Activated B cell treated with CpG ODN at 0.5 μM for 24 hours (primary cell): Measurements from ENCODE around the gene TGM2. TPM values are rescaled to one million over a fixed set of nuclear protein-coding genes. Genes with fewer than 3 reads are reported as not detected.

Experiments
- ATAC-seq: fragments of 200-7000 bp; cut with Tn5 transposase; one replicate; pipeline ENCODE4 v1.10.0; 2021; ENCODE audit warnings: low read depth, mild to moderate bottlenecking, moderate library complexity
- CTCF ChIA-PET: fragments of 350-600 bp; sonication (Branson Sonifier 250); formaldehyde crosslinking; loops from one replicate; lab custom pipeline; 2021; ENCODE audit warnings: antibody characterized with exemption; lab: Charles Lee
- POLR2A ChIA-PET: fragments of 350-600 bp; sonication (Branson Sonifier 250); formaldehyde crosslinking; loops from one replicate; lab custom pipeline; 2021; ENCODE audit warnings: antibody characterized with exemption; lab: Charles Lee
- DNase-seq: peaks from one replicate; pipeline ENCODE4 v3.0.0; 2022
- H3K27ac Mint-ChIP-seq: one replicate; pipeline ENCODE4 v1.8.0; 2020; ENCODE audit warnings: mixed read lengths
- H3K27me3 Mint-ChIP-seq: one replicate; pipeline ENCODE4 v1.8.0; 2021; ENCODE audit warnings: mixed read lengths
- H3K36me3 Mint-ChIP-seq: one replicate; pipeline ENCODE4 v1.8.0; 2021; ENCODE audit warnings: low read depth, mixed read lengths
- H3K4me1 Mint-ChIP-seq: one replicate; pipeline ENCODE4 v1.8.0; 2021; ENCODE audit warnings: mixed read lengths
- H3K4me3 Mint-ChIP-seq: one replicate; pipeline ENCODE4 v1.8.0; 2020; ENCODE audit warnings: mild to moderate bottlenecking, mixed read lengths
- H3K9me3 Mint-ChIP-seq: one replicate; pipeline ENCODE4 v1.8.0; 2020; ENCODE audit warnings: mixed read lengths
- CTCF ChIP-seq: fragments of 200-600 bp; IDR thresholded peaks from one replicate; pipeline ENCODE4 v1.8.0; 2022; ENCODE audit warnings: antibody characterized with exemption, mild to moderate bottlenecking
- intact Hi-C: fragments of 100-400 bp; cut with micrococcal nuclease; formaldehyde crosslinking; loops from one replicate; pipeline ENCODE4 v1.15.1; 2024
- total RNA-seq: library from RNA; stranded (reverse); gene quantifications from 2 replicates; pipeline ENCODE4 v1.2.3, GENCODE V29; 2022

The TGM2 gene
- total RNA-seq, 1 donor from 2014 or later: 22.9 TPM

DNA sequence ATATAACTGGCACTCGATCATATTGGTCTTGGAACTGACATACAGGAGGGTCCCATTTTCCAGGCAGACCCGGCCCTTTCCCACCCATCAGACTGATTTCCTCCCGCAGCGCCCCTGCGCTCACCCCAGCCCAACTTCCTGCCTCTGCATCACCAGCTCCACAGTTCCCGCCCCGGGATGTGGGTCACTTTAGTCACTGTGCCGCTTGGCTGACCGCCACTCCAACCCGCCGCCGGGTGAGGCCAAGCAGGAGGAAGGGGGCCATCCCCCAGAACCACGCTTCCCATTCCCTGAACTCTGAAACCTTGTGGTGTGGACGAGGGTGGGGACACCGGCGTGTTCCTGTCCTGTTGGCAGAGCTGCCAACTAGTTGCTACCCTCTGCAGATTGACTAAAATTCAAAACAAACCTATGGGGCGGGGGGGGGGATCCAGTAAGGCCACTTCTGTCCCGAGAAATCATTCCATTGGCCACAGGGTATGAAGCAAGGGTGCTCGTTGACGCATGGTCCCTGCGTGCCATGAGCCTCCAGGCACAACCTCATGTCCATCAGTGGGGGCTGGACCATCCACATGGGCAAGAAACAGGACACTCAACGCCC lies 12.3 kb downstream of the TGM2 start:
- peaks cover 26% of the 10 kb centered on the region for H3K4me1 Mint-ChIP-seq
- intact Hi-C loops: no loop called here
- CTCF ChIA-PET: interaction anchor here (1.0 to 1.7 kb wide), 2 partner anchors 53 to 79 kb away, joined by 3 to 9 read pairs; no protein-coding TSS in a partner anchor
- H3K27ac Mint-ChIP-seq: peak overlapping the region; percentile 51
- no peaks in the 10 kb centered on the region for H3K9me3 Mint-ChIP-seq
- DNase-seq (peak; percentile 30), ATAC-seq (peak; percentile 60)
- no peaks in the 10 kb centered on the region for H3K27me3 Mint-ChIP-seq
- TF ChIP-seq CTCF: no peak
- H3K36me3 Mint-ChIP-seq: peaks cover 2% of the 10 kb centered on the region
- POLR2A ChIA-PET: interaction anchor here (0.6 kb wide), 1 partner anchor 48 kb away, joined by 3 read pairs; no protein-coding TSS in a partner anchor
- peak overlapping the region; percentile 55 for H3K4me3 Mint-ChIP-seq

DNA sequence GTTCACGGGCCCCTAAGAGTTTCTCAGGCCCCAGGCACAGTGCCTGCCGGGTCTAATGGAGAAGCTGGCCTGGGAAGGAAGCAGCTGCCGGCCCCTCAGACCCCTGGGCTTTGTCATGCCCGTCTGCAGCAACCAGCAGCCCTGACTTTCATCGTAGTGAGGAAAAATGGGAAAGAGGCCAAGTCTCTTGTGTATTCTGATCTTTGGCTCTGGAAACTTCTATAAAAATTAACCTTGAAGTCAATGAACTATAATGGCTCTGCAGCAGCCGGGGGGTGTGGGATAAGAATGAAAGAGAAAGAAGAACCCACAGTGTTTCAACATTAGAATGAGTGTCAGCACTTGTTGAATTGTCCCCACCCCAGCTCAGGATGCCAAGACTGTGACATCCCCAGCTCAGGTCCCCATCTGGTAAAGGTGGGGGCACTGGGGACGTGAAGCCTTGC lies 12.9 kb downstream of the TGM2 start:
- Mint-ChIP-seq H3K27me3 (no peaks in the 10 kb centered on the region), H3K36me3 (peaks cover 2% of the 10 kb centered on the region), H3K4me3 (peak overlapping the region; percentile 55), H3K9me3 (no peaks in the 10 kb centered on the region), H3K27ac (peak overlapping the region; percentile 51), H3K4me1 (peaks cover 26% of the 10 kb centered on the region)
- intact Hi-C loops: no loop called here
- ATAC-seq: peak; percentile 71
- ChIA-PET POLR2A (no interaction called here), CTCF (interaction anchor here (1.0 to 1.7 kb wide), 4 partner anchors 52 to 94 kb away, joined by 3 to 9 read pairs (median 4); no protein-coding TSS in a partner anchor)
- TF ChIP-seq CTCF: no peak
- DNase-seq: no peak

DNA sequence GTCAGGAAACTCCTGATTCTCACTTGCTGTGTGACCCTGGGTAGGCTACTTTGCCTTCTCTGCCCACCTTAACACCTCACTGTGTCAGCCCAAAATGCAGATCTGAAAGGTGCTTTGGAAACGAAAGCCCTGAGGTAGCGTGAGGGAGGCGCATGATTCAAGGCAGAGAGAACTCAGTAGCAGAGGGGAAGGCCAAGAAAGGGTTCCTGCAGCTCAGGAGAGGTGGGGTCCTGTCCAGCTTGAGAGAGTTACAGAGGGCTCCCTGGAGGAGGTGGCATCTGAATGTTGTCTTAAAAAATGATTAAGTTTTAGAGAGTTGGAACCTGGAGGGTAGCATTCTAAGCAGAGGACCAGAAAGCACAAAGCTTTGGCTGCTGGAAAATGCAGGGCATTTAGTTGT lies 13.6 kb downstream of the TGM2 start:
- no peak for DNase-seq
- no peak overlapping the region for H3K4me3 Mint-ChIP-seq
- H3K36me3 Mint-ChIP-seq: peaks cover 2% of the 10 kb centered on the region
- ChIA-PET POLR2A (no interaction called here), CTCF (interaction anchor here (1.0 to 1.7 kb wide), 4 partner anchors 51 to 94 kb away, joined by 3 to 9 read pairs (median 4); no protein-coding TSS in a partner anchor)
- peaks cover 26% of the 10 kb centered on the region for H3K4me1 Mint-ChIP-seq
- no peaks in the 10 kb centered on the region for H3K9me3 Mint-ChIP-seq
- intact Hi-C loops: no loop called here
- no peak for TF ChIP-seq CTCF
- no peak overlapping the region for H3K27ac Mint-ChIP-seq
- no peaks in the 10 kb centered on the region for H3K27me3 Mint-ChIP-seq
- no peak for ATAC-seq

DNA sequence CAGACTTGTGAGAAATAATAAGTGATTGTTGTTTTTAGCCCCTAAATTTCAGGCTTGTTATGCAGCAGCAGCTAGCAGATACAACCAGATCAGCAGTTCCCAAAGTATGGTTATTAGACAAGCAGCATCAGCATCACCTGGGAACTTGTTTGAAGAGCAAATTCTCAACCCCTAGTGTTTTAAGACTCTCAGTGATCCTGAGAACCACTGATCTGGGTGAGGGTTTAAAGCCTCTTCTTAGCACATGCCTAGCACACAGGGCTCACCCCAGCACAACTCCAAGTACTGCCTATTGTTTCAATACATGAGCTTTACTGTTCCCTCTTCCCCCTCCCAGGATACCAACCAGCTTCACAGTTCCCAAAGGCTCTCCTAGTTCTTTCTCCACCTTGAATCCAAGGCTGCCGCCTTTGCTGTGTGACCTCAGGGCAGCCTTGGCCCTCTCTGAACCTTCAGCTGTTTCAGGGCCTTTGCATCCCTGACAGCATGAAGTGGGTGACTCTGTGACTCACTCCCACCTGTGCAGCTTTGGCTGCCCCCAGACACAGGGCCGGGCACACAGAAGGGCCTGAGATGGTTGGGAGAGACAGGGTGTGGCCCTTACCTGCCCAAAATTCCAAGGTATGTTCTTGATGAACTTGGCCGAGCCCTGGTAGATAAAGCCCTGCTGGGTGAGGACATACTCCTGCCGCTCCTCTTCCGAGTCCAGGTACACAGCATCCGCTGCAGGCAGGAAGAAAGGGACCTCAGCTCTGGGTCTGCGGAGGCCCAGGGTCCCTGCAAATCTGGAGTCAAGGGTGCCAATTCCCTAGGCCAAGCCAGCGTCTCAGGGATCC lies 14.5 kb downstream of the TGM2 start:
- Mint-ChIP-seq H3K27me3 (no peaks in the 10 kb centered on the region), H3K9me3 (no peaks in the 10 kb centered on the region), H3K4me1 (peaks cover 26% of the 10 kb centered on the region), H3K4me3 (no peak overlapping the region), H3K36me3 (peaks cover 2% of the 10 kb centered on the region), H3K27ac (no peak overlapping the region)
- POLR2A ChIA-PET: interaction anchor here (0.7 kb wide), 1 partner anchor 74 kb away, joined by 4 read pairs; no protein-coding TSS in a partner anchor
- CTCF ChIA-PET: interaction anchor here (1.3 to 1.6 kb wide), 2 partner anchors 13 to 74 kb away, joined by 3 to 5 read pairs; no protein-coding TSS in a partner anchor
- no peak for TF ChIP-seq CTCF
- intact Hi-C loops: no loop called here
- DNase-seq (no peak), ATAC-seq (no peak)
